Measurements from ENCODE around the gene NOS2.
"Not testable (repeated sequence)": the region's sequence is repeated elsewhere in the genome, so short reads cannot be mapped to it uniquely, and the experiment has no call there.

The NOS2 gene

GRCh38 chr17:27825459-27825858, 25.1 kb upstream of the NOS2 start:
- ChIA-PET POLR2A (ENCODE audit: low non-redundant PET) (no interaction called here), CTCF (no interaction called here)
- H3K27ac ChIP-seq: no peak overlapping the region
- no peak for TF ChIP-seq CTCF (conservative IDR thresholded peaks at IDR 0.05; ENCODE audit: low read depth)
- DNase-seq (ENCODE audit: low spot score): no peak

- ChIA-PET CTCF (no interaction called here), POLR2A (ENCODE audit: low non-redundant PET) (no interaction called here)
- H3K27ac ChIP-seq: no peak overlapping the region
- no peak for TF ChIP-seq CTCF (conservative IDR thresholded peaks at IDR 0.05; ENCODE audit: low read depth)
- no peak for DNase-seq (ENCODE audit: low spot score)
Measured at GRCh38 chr17:27824745-27825144, 24.4 kb upstream of the NOS2 start.

- no peak for DNase-seq (ENCODE audit: low spot score)
- H3K27ac ChIP-seq: no peak overlapping the region
- ChIA-PET POLR2A (ENCODE audit: low non-redundant PET) (no interaction called here), CTCF (no interaction called here)
- no peak for TF ChIP-seq CTCF (conservative IDR thresholded peaks at IDR 0.05; ENCODE audit: low read depth)
Measured at GRCh38 chr17:27824176-27824715, 23.9 kb upstream of the NOS2 start.

- DNase-seq (ENCODE audit: low spot score); POLR2A ChIA-PET (ENCODE audit: low non-redundant PET); CTCF ChIA-PET; H3K27ac ChIP-seq: not testable (repeated sequence)
Measured at GRCh38 chr17:27822108-27822507, 21.8 kb upstream of the NOS2 start.

GRCh38 chr17:27821318-27821717, 21.0 kb upstream of the NOS2 start:
- POLR2A ChIA-PET (ENCODE audit: low non-redundant PET): no interaction called here
- DNase-seq (ENCODE audit: low spot score): no peak
- CTCF ChIA-PET: no interaction called here
- no peak overlapping the region for H3K27ac ChIP-seq
- TF ChIP-seq CTCF (conservative IDR thresholded peaks at IDR 0.05; ENCODE audit: low read depth): no peak

GRCh38 chr17:27819145-27819544, 18.8 kb upstream of the NOS2 start:
- POLR2A ChIA-PET (ENCODE audit: low non-redundant PET): no interaction called here
- CTCF ChIA-PET: no interaction called here
- DNase-seq (ENCODE audit: low spot score): no peak
- no peak for TF ChIP-seq CTCF (conservative IDR thresholded peaks at IDR 0.05; ENCODE audit: low read depth)
- H3K27ac ChIP-seq: no peak overlapping the region

GRCh38 chr17:27818401-27819105, 18.2 kb upstream of the NOS2 start:
- H3K27ac ChIP-seq: no peak overlapping the region
- CTCF ChIA-PET: no interaction called here
- DNase-seq (ENCODE audit: low spot score): no peak
- POLR2A ChIA-PET (ENCODE audit: low non-redundant PET): no interaction called here
- TF ChIP-seq CTCF (conservative IDR thresholded peaks at IDR 0.05; ENCODE audit: low read depth): no peak
